Gastroesophageal sphincter (tissue), 3 donors: ENCODE measurements around the gene GLDC.

Experiments used
- EP300 ChIP-seq: sonication (generic); formaldehyde crosslinking; IDR thresholded peaks from one replicate; pipeline ENCODE4 v1.6.1; 2017; ENCODE audit warnings: antibody characterized with exemption, mild to moderate bottlenecking
- POLR2A ChIP-seq, 2 donors: fragments of 450-650 bp; IDR thresholded peaks; one replicate each; pipeline ENCODE4 v1.6.1; 2017; ENCODE audit warnings: antibody characterized with exemption in 2 of 2, mild to moderate bottlenecking in 2 of 2, moderate library complexity in 1 of 2
- POLR2AphosphoS5 ChIP-seq: sonication (generic); formaldehyde crosslinking; IDR thresholded peaks from one replicate; pipeline ENCODE4 v1.6.1; 2017; ENCODE audit warnings: antibody characterized with exemption
- TF ChIP-seq, protein P1 (sequence below), 4 experiments: fragments of 200-600 bp in 2 of 4; fragments of 450-650 bp in 2 of 4; sonication (generic) in 1 of 4; IDR thresholded peaks; one replicate each; pipeline ENCODE4 v1.5.1; 2017 to 2019; ENCODE audit warnings: antibody characterized with exemption in 4 of 4, mild to moderate bottlenecking in 2 of 4, moderate library complexity in 2 of 4

- TF ChIP-seq, protein P1, sequence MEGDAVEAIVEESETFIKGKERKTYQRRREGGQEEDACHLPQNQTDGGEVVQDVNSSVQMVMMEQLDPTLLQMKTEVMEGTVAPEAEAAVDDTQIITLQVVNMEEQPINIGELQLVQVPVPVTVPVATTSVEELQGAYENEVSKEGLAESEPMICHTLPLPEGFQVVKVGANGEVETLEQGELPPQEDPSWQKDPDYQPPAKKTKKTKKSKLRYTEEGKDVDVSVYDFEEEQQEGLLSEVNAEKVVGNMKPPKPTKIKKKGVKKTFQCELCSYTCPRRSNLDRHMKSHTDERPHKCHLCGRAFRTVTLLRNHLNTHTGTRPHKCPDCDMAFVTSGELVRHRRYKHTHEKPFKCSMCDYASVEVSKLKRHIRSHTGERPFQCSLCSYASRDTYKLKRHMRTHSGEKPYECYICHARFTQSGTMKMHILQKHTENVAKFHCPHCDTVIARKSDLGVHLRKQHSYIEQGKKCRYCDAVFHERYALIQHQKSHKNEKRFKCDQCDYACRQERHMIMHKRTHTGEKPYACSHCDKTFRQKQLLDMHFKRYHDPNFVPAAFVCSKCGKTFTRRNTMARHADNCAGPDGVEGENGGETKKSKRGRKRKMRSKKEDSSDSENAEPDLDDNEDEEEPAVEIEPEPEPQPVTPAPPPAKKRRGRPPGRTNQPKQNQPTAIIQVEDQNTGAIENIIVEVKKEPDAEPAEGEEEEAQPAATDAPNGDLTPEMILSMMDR (IDR thresholded peaks at IDR 0.05) = no peak
- TF ChIP-seq EP300 (no peak), POLR2A (IDR thresholded peaks at IDR 0.05) (no peak), POLR2AphosphoS5 (no peak)
These were observed 9.5 kb upstream of the GLDC start for GRCh38 chr9:6655036-6655435.
